Tracheal epithelial cell (primary cell): Measurements from ENCODE around the gene THAP3. TPM values are rescaled to one million over a fixed set of nuclear protein-coding genes. Genes with fewer than 3 reads are reported as not detected.

ENCODE experiments used
- total RNA-seq: library from RNA; depleted of rRNA; stranded (reverse); fragments of >200 nt; gene quantifications from 2 replicates; pipeline ENCODE4 v1.2.1, GENCODE V29; 2014

The THAP3 gene, protein sequence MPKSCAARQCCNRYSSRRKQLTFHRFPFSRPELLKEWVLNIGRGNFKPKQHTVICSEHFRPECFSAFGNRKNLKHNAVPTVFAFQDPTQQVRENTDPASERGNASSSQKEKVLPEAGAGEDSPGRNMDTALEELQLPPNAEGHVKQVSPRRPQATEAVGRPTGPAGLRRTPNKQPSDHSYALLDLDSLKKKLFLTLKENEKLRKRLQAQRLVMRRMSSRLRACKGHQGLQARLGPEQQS
- 22.7 and 44.8 TPM in 2 replicates for total RNA-seq

DNA sequence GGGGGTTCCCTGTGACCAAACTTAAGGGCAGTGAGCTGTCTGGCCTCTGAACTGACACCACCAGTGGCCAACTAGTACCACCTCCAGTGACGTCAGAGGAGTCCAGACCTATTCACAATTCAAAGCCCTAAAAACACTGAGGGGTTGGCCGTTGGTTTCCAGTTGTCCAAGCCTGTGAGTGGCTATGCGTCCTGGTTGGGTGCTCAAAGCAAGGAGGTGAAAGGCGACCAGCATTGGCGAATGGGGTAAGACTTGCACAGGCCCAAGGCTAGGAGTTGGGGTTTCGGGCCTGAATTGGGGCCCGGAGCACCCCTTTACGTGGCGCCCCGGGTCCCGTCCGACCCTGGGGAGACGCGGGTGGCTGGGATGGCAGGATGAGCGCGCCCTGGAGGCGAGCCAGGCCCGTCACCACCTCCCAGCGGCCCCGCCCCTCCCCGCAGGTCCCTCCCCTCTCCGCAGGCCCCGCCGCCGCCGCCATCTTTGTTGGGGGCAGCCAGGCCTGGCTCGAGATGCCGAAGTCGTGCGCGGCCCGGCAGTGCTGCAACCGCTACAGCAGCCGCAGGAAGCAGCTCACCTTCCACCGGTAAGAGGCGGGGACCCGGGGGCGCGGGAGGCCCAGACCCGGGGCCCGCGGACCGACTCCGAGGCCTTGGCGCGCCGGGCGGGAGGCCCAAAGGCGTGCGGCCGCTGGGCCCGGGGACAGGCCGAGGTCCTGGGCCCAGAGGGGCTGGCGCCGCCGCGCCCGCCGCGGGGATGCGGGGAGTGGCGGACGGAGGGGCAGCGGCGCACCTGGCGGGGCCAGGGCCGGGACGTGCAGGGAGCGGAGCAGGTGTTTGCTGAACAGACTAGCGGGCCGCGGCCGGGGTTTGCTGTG is at the start of gene THAP3:
TSS of gene THAP3 (plus strand) at position 159 of the 874 bp plus-strand sequence. CDS start at position 510, 351 bp downstream.

DNA sequence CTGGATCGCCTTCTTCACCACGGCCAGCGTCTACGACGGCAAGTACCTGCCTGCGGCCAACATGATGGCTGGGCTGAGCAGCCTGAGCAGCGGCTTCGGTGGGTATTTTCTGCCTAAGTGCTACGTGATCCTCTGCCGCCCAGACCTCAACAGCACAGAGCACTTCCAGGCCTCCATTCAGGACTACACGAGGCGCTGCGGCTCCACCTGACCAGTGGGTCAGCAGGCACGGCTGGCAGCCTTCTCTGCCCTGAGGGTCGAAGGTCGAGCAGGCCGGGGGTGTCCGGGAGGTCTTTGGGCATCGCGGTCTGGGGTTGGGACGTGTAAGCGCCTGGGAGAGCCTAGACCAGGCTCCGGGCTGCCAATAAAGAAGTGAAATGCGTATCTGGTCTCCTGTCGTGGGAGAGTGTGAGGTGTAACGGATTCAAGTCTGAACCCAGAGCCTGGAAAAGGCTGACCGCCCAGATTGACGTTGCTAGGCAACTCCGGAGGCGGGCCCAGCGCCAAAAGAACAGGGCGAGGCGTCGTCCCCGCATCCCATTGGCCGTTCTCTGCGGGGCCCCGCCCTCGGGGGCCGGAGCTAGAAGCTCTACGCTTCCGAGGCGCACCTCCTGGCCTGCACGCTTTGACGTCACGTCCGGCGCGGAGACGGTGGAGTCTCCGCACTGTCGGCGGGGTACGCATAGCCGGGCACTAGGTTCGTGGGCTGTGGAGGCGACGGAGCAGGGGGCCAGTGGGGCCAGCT is 45.1 kb upstream of the THAP3 start, which contains the start of gene ZBTB48:
TSS of gene ZBTB48 (plus strand) at position 621 of the 745 bp plus-strand sequence. CDS start 616 bp downstream, outside the sequence.

DNA sequence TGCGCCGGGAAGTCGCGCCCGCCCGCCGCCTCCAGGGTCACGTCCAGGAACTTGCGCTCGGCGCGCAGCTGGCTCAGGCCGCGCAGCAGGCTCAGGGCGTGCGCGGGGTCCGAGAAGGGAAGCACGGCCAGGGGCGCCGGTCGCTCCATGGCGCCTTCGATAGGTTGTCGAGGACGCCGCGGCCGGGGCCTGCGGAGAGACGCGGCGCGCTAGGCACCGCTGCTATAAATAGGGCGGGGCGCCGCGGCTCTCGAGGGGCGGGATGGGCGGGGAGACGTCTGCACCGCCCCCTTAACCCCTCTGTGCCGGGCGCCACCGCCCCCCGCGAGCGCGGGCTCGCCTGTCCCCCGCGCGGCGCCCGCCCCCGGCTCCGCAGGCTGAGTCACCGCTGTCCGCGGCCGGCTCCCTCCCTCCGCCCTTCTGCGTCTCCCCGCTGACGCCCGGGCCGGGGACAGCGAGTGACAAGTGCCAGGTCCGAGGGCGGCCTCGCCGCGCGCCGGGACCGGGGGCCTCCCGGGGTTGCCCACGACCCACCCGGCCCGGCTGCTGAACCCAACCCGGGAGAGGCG is 21.9 kb upstream of the THAP3 start, which contains the start of gene KLHL21:
TSS of gene KLHL21 (minus strand) at position 201 of the 569 bp plus-strand sequence. CDS start at position 149, 52 bp downstream.

DNA sequence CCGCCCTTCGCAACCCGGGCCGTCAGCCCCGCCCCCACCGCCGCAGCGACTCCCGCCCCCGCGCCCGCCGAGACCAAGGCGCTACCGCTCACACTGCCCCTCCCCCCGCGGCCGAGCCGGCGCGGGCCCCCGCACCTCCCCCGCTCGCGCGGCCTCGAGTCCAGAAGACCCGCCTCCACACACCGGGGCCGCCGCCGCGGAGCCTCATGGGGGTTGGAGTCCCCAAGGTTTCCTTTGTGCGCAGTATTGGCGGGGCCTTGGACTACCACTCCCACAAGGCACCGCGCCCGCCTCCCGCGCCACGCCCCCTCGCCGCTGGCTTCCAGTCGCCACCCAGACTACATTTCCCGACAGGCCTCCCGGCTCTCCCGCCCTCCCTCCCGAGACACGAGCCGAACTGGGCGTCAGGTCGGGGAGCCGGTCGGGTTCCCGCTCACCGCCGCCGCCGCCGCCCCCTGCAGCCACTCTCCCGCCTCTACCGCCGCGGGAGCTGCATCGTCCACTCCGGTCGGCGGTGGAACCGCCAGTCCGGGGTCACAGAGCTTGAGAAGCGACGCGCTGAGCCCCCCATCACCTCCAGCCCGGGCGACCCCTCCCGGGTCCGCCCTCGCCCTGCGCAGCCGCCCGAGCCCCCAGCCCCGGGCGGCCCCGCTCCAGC is 11.2 kb upstream of the THAP3 start, which contains the start of gene PHF13:
TSS of gene PHF13 (plus strand) at position 371 of the 658 bp plus-strand sequence. CDS start 336 bp downstream, outside the sequence.

Other genes starting within 250 kb of the THAP3 start
- gene ACOT7, start 231.1 kb upstream of the THAP3 start, total RNA-seq: 70.6 and 71.2 TPM in 2 replicates
- 249 and 299 TPM in 2 replicates for gene HES2, start 204.9 kb upstream of the THAP3 start, total RNA-seq
- gene ESPN, start 200.1 kb upstream of the THAP3 start, total RNA-seq: 14.5 and 17.3 TPM in 2 replicates
- 14.9 and 21.0 TPM in 2 replicates for gene TNFRSF25, start 158.7 kb upstream of the THAP3 start, total RNA-seq
- 49.0 and 59.5 TPM in 2 replicates for gene PLEKHG5, start 133.2 kb upstream of the THAP3 start, total RNA-seq
- 14.3 and 15.9 TPM in 2 replicates for gene NOL9, start 70.4 kb upstream of the THAP3 start, total RNA-seq
- not detected in 2 replicates for gene TAS1R1, start 69.6 kb upstream of the THAP3 start, total RNA-seq
- 11.6 and 16.2 TPM in 2 replicates for gene ZBTB48, start 44.9 kb upstream of the THAP3 start, total RNA-seq
- gene KLHL21, start 22.0 kb upstream of the THAP3 start, total RNA-seq: 72.8 and 81.4 TPM in 2 replicates
- 8.4 and 9.6 TPM in 2 replicates for gene PHF13, start 11.1 kb upstream of the THAP3 start, total RNA-seq
- 19.6 and 29.9 TPM in 2 replicates for gene DNAJC11, start 76.9 kb downstream of the THAP3 start, total RNA-seq
- gene CAMTA1, start 160.6 kb downstream of the THAP3 start, total RNA-seq: 61.2 and 68.0 TPM in 2 replicates